Measurements from ENCODE around the gene RPIA. TPM values are rescaled to one million over a fixed set of nuclear protein-coding genes. Genes with fewer than 3 reads are reported as not detected.

The RPIA gene
- total RNA-seq, 2 donors from 2014 or later = 8.2 to 12.2 TPM

- Histone ChIP-seq H3K4me1 (replicated peaks) (peaks cover 6% of the 10 kb centered on the region), H3K27ac (peak overlapping the region; percentile 31 to 65), H3K4me3 (no peak overlapping the region), H3K27me3 (replicated peaks; ENCODE audit: insufficient read depth) (no peaks in the 10 kb centered on the region), H3K36me3 (no peaks in the 10 kb centered on the region), H3K9me3 (no peaks in the 10 kb centered on the region)
- intact Hi-C loops (cut with DNase I) = no loop called here
- DNase-seq (ENCODE audit: low spot score) = peak; percentile 28
- peak; percentile 51 for TF ChIP-seq POLR2AphosphoS5 (IDR thresholded peaks at IDR 0.05)
- TF ChIP-seq, protein P1, sequence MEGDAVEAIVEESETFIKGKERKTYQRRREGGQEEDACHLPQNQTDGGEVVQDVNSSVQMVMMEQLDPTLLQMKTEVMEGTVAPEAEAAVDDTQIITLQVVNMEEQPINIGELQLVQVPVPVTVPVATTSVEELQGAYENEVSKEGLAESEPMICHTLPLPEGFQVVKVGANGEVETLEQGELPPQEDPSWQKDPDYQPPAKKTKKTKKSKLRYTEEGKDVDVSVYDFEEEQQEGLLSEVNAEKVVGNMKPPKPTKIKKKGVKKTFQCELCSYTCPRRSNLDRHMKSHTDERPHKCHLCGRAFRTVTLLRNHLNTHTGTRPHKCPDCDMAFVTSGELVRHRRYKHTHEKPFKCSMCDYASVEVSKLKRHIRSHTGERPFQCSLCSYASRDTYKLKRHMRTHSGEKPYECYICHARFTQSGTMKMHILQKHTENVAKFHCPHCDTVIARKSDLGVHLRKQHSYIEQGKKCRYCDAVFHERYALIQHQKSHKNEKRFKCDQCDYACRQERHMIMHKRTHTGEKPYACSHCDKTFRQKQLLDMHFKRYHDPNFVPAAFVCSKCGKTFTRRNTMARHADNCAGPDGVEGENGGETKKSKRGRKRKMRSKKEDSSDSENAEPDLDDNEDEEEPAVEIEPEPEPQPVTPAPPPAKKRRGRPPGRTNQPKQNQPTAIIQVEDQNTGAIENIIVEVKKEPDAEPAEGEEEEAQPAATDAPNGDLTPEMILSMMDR (IDR thresholded peaks at IDR 0.05) = no peak
- WGBS = 58% methylated on average over 3 of the region's 3 CpGs
Observed at GRCh38 chr2:88698498-88699233, 7.2 kb downstream of the RPIA start.

DNA sequence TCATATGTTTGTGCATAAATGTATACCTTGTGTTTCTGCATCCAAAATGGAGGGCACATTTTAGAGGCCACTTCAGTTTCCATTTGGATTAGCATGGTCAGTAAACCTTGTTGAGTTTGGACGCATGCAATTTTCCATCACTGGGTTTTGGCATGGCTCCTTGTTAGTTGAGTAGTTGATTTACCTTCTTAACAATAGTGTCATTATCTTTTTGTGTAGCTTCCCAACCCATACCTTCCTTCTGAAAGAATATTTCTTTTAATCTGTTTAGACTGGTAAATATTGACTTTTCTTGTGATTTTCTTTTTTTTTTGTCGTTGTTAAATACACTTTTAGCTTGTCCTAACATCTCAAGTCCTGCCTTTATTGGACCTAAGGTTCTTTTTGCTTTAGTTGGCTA, 15.5 kb downstream of the RPIA start:
- no peaks in the 10 kb centered on the region for H3K36me3 ChIP-seq
- DNase-seq (ENCODE audit: low spot score) = peak; percentile 40
- intact Hi-C loops (cut with DNase I) = no loop called here
- TF ChIP-seq POLR2A (IDR thresholded peaks at IDR 0.05) = no peak
- TF ChIP-seq POLR2AphosphoS5 (IDR thresholded peaks at IDR 0.05) = no peak
- TF ChIP-seq, protein P1 (IDR thresholded peaks at IDR 0.05) = no peak
- no peaks in the 10 kb centered on the region for H3K9me3 ChIP-seq
- 38% methylated on average over 2 of the region's 2 CpGs for WGBS
- no peak overlapping the region for H3K27ac ChIP-seq
- H3K27me3 ChIP-seq (replicated peaks; ENCODE audit: insufficient read depth) = no peaks in the 10 kb centered on the region
- H3K4me1 ChIP-seq (replicated peaks) = no peaks in the 10 kb centered on the region
- H3K4me3 ChIP-seq = no peak overlapping the region

DNA sequence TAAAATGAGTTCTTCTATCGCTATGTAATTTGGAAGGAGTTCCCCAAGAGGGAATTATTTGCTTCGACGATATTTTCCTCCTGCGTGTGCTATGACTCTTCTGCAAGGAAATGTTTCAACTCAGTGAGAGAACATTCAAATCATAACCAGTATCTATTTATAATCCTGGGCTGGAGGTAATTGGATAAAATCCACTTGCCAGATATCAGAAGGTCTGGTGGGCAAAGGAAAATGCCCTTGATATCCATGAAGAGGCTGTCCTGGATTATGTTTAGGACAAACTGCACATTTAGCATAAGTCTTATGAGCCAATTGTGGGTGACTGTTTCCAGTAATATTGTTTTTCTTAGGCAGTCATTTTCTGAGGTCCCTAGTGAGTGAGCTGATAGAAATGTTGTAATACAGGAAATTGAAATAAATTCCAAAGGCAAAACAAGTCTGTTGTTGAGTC, 17.7 kb downstream of the RPIA start:
- 87% methylated on average over 4 of the region's 4 CpGs for WGBS
- Histone ChIP-seq H3K4me3 (no peak overlapping the region), H3K27ac (no peak overlapping the region), H3K27me3 (replicated peaks; ENCODE audit: insufficient read depth) (no peaks in the 10 kb centered on the region), H3K9me3 (no peaks in the 10 kb centered on the region), H3K4me1 (replicated peaks) (no peaks in the 10 kb centered on the region), H3K36me3 (no peaks in the 10 kb centered on the region)
- intact Hi-C loops (cut with DNase I) = no loop called here
- no peak for DNase-seq (ENCODE audit: low spot score)
- no peak for TF ChIP-seq POLR2A (IDR thresholded peaks at IDR 0.05)
- TF ChIP-seq, protein P1 (IDR thresholded peaks at IDR 0.05) = no peak
- TF ChIP-seq POLR2AphosphoS5 (IDR thresholded peaks at IDR 0.05) = no peak

GRCh38 chr2:88711289-88711688, 19.8 kb downstream of the RPIA start:
- intact Hi-C loops (cut with DNase I) = no loop called here
- Histone ChIP-seq H3K27ac (no peak overlapping the region), H3K4me3 (no peak overlapping the region), H3K27me3 (replicated peaks; ENCODE audit: insufficient read depth) (no peaks in the 10 kb centered on the region), H3K4me1 (replicated peaks) (no peaks in the 10 kb centered on the region), H3K36me3 (no peaks in the 10 kb centered on the region), H3K9me3 (no peaks in the 10 kb centered on the region)
- TF ChIP-seq POLR2A (IDR thresholded peaks at IDR 0.05) (no peak), POLR2AphosphoS5 (IDR thresholded peaks at IDR 0.05) (no peak)
- TF ChIP-seq, protein P1 (IDR thresholded peaks at IDR 0.05) = no peak
- DNase-seq (ENCODE audit: low spot score) = no peak
- WGBS = 67% methylated on average over 1 of the region's 1 CpG

DNA sequence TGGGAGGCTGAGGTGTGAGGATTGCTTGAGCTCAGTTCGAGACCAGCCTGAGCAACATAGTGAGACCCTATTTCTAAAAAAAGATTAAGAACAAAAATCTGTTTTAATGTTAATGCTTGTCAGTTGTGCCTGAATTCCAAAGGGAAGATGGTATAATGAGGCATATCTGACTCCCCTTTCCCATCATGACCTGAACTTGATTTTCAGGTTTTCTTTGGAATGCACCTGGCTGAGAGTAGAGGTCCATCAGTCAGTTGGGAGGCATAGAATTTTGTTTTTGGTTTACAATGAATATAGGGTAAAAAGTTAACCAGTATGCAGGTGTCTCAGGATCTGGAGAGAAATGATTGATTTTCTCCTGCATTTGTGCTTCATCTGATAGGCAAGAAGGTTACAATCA, 20.4 kb downstream of the RPIA start:
- Histone ChIP-seq H3K4me1 (replicated peaks) (no peaks in the 10 kb centered on the region), H3K36me3 (no peaks in the 10 kb centered on the region), H3K27ac (no peak overlapping the region), H3K9me3 (no peaks in the 10 kb centered on the region), H3K27me3 (replicated peaks; ENCODE audit: insufficient read depth) (no peaks in the 10 kb centered on the region), H3K4me3 (no peak overlapping the region)
- intact Hi-C loops (cut with DNase I) = no loop called here
- TF ChIP-seq POLR2AphosphoS5 (IDR thresholded peaks at IDR 0.05) (no peak), POLR2A (IDR thresholded peaks at IDR 0.05) (no peak)
- TF ChIP-seq, protein P1 (IDR thresholded peaks at IDR 0.05) = no peak
- DNase-seq (ENCODE audit: low spot score) = no peak
- 96% methylated on average over 1 of the region's 1 CpG for WGBS
